AG08396 (cell line): Measurements from ENCODE around the gene TRAF3.

ENCODE experiments used
- DNase-seq: peaks from one replicate; pipeline ENCODE4 v3.0.0; 2012; ENCODE audit warnings: low spot score, mixed read lengths

The TRAF3 gene

GRCh38 chr14:102776761-102777710 is at the start of gene TRAF3:
Gene TRAF3, plus strand, starts transcription at chr14:102777449. Its CDS starts 92,753 bp downstream, at chr14:102870202.
- DNase-seq = peak; percentile 92

- no peak for DNase-seq
These were observed 48.7 kb upstream of the TRAF3 start for GRCh38 chr14:102728501-102728900.

GRCh38 chr14:102729268-102729667 is 48.0 kb upstream of the TRAF3 start:
- DNase-seq = no peak

- no peak for DNase-seq
These were observed 47.4 kb upstream of the TRAF3 start for GRCh38 chr14:102729825-102730224.

GRCh38 chr14:102731101-102731870 is 46.0 kb upstream of the TRAF3 start:
- DNase-seq = no peak

GRCh38 chr14:102731871-102732800 is 45.1 kb upstream of the TRAF3 start:
- no peak for DNase-seq

- no peak for DNase-seq
These were observed 44.3 kb upstream of the TRAF3 start for GRCh38 chr14:102732924-102733323.

GRCh38 chr14:102733326-102733725 is 43.9 kb upstream of the TRAF3 start:
- DNase-seq = no peak

- no peak for DNase-seq
These were observed 42.8 kb upstream of the TRAF3 start for GRCh38 chr14:102734436-102734835.

GRCh38 chr14:102736956-102737355 is 40.3 kb upstream of the TRAF3 start:
- DNase-seq = no peak

- no peak for DNase-seq
These were observed 39.6 kb upstream of the TRAF3 start for GRCh38 chr14:102737402-102738372.

GRCh38 chr14:102738373-102739189 is 38.7 kb upstream of the TRAF3 start:
- DNase-seq = no peak

- no peak for DNase-seq
These were observed 38.1 kb upstream of the TRAF3 start for GRCh38 chr14:102739190-102739469.

- no peak for DNase-seq
These were observed 30.4 kb upstream of the TRAF3 start for GRCh38 chr14:102746634-102747438.

- no peak for DNase-seq
These were observed 28.4 kb upstream of the TRAF3 start for GRCh38 chr14:102748806-102749205.

GRCh38 chr14:102749393-102750305 is 27.6 kb upstream of the TRAF3 start:
- no peak for DNase-seq

- no peak for DNase-seq
These were observed 26.9 kb upstream of the TRAF3 start for GRCh38 chr14:102750376-102750775.

- DNase-seq = no peak
These were observed 26.2 kb upstream of the TRAF3 start for GRCh38 chr14:102751088-102751487.
